Smooth muscle cell (in vitro differentiated cells): ENCODE measurements around the gene PHACTR1. TPM values are rescaled to one million over a fixed set of nuclear protein-coding genes. Genes with fewer than 3 reads are reported as not detected.

ENCODE experiments used
- DNase-seq: peaks from one replicate; lab custom pipeline; 2025; ENCODE audit not compliant: unreplicated experiment; lab: John Stamatoyannopoulos, UW
- H2AFZ ChIP-seq: fragments of 200-600 bp; sonication (generic); 2 replicates; pipeline ENCODE4 v1.6.0; 2016; ENCODE audit warnings: antibody characterized with exemption, low read depth, mild to moderate bottlenecking
- H3F3A ChIP-seq: fragments of 200-600 bp; sonication (generic); 2 replicates; pipeline ENCODE4 v1.6.0; 2017; ENCODE audit warnings: antibody characterized with exemption, low read depth
- H3K27ac ChIP-seq: fragments of 200-600 bp; sonication (generic); 2 replicates; pipeline ENCODE4 v1.5.1; 2016; ENCODE audit warnings: low read depth, mild to moderate bottlenecking
- H3K27me3 ChIP-seq: fragments of 200-600 bp; sonication (generic); 2 replicates; pipeline ENCODE4 v1.6.1; 2016; ENCODE audit warnings: low read depth, mild to moderate bottlenecking
- H3K36me3 ChIP-seq: fragments of 200-600 bp; sonication (generic); 2 replicates; pipeline ENCODE4 v1.5.1; 2016; ENCODE audit warnings: low read depth
- H3K4me1 ChIP-seq: fragments of 200-600 bp; sonication (generic); 2 replicates; pipeline ENCODE4 v1.5.1; 2016; ENCODE audit warnings: low read depth
- H3K4me2 ChIP-seq: fragments of 200-600 bp; sonication (generic); 2 replicates; pipeline ENCODE4 v1.6.0; 2016; ENCODE audit warnings: mild to moderate bottlenecking
- H3K4me3 ChIP-seq: fragments of 200-600 bp; sonication (generic); 2 replicates; pipeline ENCODE4 v1.5.1; 2016; ENCODE audit warnings: mild to moderate bottlenecking
- H3K79me2 ChIP-seq: fragments of 200-600 bp; sonication (generic); 2 replicates; pipeline ENCODE4 v1.6.0; 2016; ENCODE audit warnings: low read depth, mild to moderate bottlenecking
- H3K9ac ChIP-seq: fragments of 200-600 bp; sonication (generic); 2 replicates; pipeline ENCODE4 v1.6.0; 2016; ENCODE audit warnings: low read depth
- H3K9me3 ChIP-seq: fragments of 200-600 bp; sonication (generic); replicated peaks from 2 replicates; pipeline ENCODE4 v1.5.1; 2016; ENCODE audit warnings: low read depth
- H4K20me1 ChIP-seq: fragments of 200-600 bp; sonication (generic); 2 replicates; pipeline ENCODE4 v1.6.0; 2016; ENCODE audit warnings: low read depth
- CTCF ChIP-seq: fragments of 200-600 bp; sonication (generic); IDR thresholded peaks from 2 replicates; pipeline ENCODE4 v1.5.1; 2017; ENCODE audit warnings: borderline replicate concordance, mild to moderate bottlenecking, antibody characterized with exemption; ENCODE audit not compliant: insufficient read depth, poor library complexity, severe bottlenecking
- WGBS: methylation state at CpG from one replicate; pipeline ENCODE4 v1.1.7; 2016; ENCODE audit warnings: low lambda C conversion rate; 5-methylcytosine and 5-hydroxymethylcytosine counted together
- polyA plus RNA-seq: library from polyadenylated mRNA; unstranded; fragments of >200 nt; fragmentation: Nextera tagmentation; extraction: Ambion mirVana; gene quantifications from 2 replicates; pipeline ENCODE4 v1.2.1, GENCODE V29; 2016
- total RNA-seq: library from RNA; depleted of rRNA; stranded (reverse); fragments of >200 nt; gene quantifications from 2 replicates; pipeline ENCODE4 v1.2.3, GENCODE V29; 2014

PHACTR1 gene
- total and polyA plus RNA-seq, 2 experiments from 2014 or later, result 0.09 to 0.67 TPM

DNA sequence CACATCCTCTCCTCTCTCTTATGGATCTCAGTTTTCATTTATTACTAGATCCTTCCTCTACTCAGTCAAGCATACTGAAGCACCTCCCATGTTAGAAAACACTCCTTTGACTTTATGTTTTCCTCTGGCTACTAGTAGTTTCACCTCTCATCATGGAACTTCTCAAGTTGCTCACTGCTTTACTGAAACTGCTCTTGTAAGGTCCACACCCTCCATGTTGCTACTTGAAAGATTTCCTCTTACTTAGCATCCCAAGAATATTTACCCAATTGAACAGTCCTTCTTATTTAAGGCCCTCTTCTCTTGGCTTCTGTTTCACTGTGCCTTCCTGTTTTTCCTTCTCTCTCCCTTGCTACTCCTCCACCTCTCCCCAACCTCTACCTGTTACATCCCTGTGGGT lies 381.4 kb downstream of the PHACTR1 start:
- Histone ChIP-seq H3K9ac (no peak overlapping the region), H3K79me2 (no peaks in the 10 kb centered on the region), H3K27ac (no peak overlapping the region), H2AFZ (no peak overlapping the region), H4K20me1 (no peaks in the 10 kb centered on the region), H3K4me1 (no peaks in the 10 kb centered on the region), H3K9me3 (no peaks in the 10 kb centered on the region), H3F3A (no peaks in the 10 kb centered on the region), H3K4me2 (no peak overlapping the region), H3K36me3 (no peaks in the 10 kb centered on the region), H3K4me3 (no peak overlapping the region), H3K27me3 (peaks cover 22% of the 10 kb centered on the region)
- no peak for DNase-seq
- no peak for TF ChIP-seq CTCF

- Histone ChIP-seq H3K9ac (no peak overlapping the region), H3K36me3 (no peaks in the 10 kb centered on the region), H2AFZ (no peak overlapping the region), H4K20me1 (no peaks in the 10 kb centered on the region), H3K9me3 (no peaks in the 10 kb centered on the region), H3F3A (no peaks in the 10 kb centered on the region), H3K27ac (no peak overlapping the region), H3K4me3 (no peak overlapping the region), H3K27me3 (peaks cover 23% of the 10 kb centered on the region), H3K79me2 (no peaks in the 10 kb centered on the region), H3K4me1 (no peaks in the 10 kb centered on the region), H3K4me2 (no peak overlapping the region)
- no peak for TF ChIP-seq CTCF
- WGBS, result 93% methylated on average over 5 of the region's 5 CpGs
- no peak for DNase-seq
Measured at GRCh38 chr6:13098793-13099570, 382.4 kb downstream of the PHACTR1 start.

DNA sequence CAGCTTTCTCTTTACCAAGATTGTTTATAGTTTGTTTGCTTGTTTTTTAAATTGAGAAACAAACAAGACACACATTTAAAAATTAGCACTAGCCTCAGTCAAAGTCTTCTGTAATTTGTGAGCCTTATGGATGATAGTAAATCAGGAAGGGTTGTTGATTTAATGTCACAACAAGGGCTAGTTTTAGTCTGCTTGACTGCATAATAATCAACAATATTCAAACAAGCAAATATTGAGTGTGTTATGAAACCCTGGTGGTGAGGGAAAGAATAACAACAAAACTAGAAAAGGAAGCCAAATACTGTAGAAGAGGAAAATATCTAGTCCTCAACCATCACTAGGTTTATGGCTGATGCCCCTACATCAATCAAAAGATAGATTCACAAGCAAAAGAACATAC lies 383.2 kb downstream of the PHACTR1 start:
- Histone ChIP-seq H4K20me1 (no peaks in the 10 kb centered on the region), H3K4me2 (no peak overlapping the region), H3K79me2 (no peaks in the 10 kb centered on the region), H3F3A (no peaks in the 10 kb centered on the region), H3K4me1 (no peaks in the 10 kb centered on the region), H3K36me3 (no peaks in the 10 kb centered on the region), H3K9me3 (no peaks in the 10 kb centered on the region), H3K27me3 (peaks cover 23% of the 10 kb centered on the region), H2AFZ (no peak overlapping the region), H3K27ac (no peak overlapping the region), H3K9ac (no peak overlapping the region), H3K4me3 (no peak overlapping the region)
- TF ChIP-seq CTCF, result peak; percentile 19
- no peak for DNase-seq

DNA sequence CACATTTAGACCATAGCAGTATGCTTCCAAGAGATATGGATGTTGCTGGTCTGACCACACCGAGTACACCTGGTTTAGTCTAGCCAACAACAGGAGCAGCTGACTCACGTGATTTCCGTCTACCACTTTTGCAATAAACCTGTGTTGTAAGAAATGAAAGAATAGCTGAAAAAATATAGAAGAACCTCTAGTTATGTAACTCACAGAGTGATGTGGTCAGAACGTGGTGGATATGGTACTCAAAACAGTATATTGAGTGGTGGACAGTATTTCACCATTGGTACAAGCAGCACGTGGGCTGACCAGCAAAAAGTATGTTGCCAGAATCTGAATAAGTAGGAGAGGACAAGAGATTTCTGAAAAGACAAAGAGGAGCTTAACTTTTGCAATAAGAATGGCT lies 384.8 kb downstream of the PHACTR1 start:
- no peaks in the 10 kb centered on the region for H3K36me3 ChIP-seq
- DNase-seq, result no peak
- H3K9ac ChIP-seq, result no peak overlapping the region
- no peaks in the 10 kb centered on the region for H3K4me1 ChIP-seq
- no peaks in the 10 kb centered on the region for H3K9me3 ChIP-seq
- WGBS, result 89% methylated on average over 5 of the region's 5 CpGs
- H3K4me2 ChIP-seq, result no peak overlapping the region
- peaks cover 16% of the 10 kb centered on the region for H3K27me3 ChIP-seq
- TF ChIP-seq CTCF, result no peak
- no peak overlapping the region for H2AFZ ChIP-seq
- no peaks in the 10 kb centered on the region for H3K79me2 ChIP-seq
- H3F3A ChIP-seq, result no peaks in the 10 kb centered on the region
- no peak overlapping the region for H3K4me3 ChIP-seq
- no peak overlapping the region for H3K27ac ChIP-seq
- no peaks in the 10 kb centered on the region for H4K20me1 ChIP-seq
